ENCODE measurements around the gene EPB41L1. TPM values are rescaled to one million over a fixed set of nuclear protein-coding genes. Genes with fewer than 3 reads are reported as not detected.

Gene EPB41L1
- total RNA-seq, 1 experiment from 2014 or later = 42.1 TPM

GRCh38 chr20:36173451-36173933, 19.0 kb downstream of the EPB41L1 start:
- H3K4me2 ChIP-seq (ENCODE audit: low read length) = no peak overlapping the region
- H3K36me3 ChIP-seq (ENCODE audit: control insufficient read depth in 1 of 2, insufficient read depth in 2 of 2, low read length in 2 of 2) = no peaks in the 10 kb centered on the region; a peak in 1 of 4 replicates
- no peaks in the 10 kb centered on the region for H4K20me1 ChIP-seq (ENCODE audit: insufficient read depth)
- ATAC-seq (no peak), DNase-seq (ENCODE audit: low read depth, low spot score) (no peak)
- intact Hi-C loops (cut with micrococcal nuclease) = no loop called here
- no peak overlapping the region for H2AFZ ChIP-seq (ENCODE audit: low read depth, low read length, poor library complexity, severe bottlenecking)
- POLR2A ChIA-PET = no interaction called here
- RAD21 ChIA-PET (ENCODE audit: low non-redundant PET in 1 of 2, low total read pairs in 2 of 2, uncharacterized antibody in 2 of 2, unreplicated experiment in 2 of 2) = no interaction called here
- H3K4me1 ChIP-seq (ENCODE audit: control insufficient read depth in 1 of 2, insufficient read depth in 2 of 2, low read length in 2 of 2) = peaks cover 8 to 16% of the 10 kb centered on the region in 2 experiments
- no peaks in the 10 kb centered on the region for H3K9me2 ChIP-seq (ENCODE audit: insufficient read depth)
- no peaks in the 10 kb centered on the region for H3K79me2 ChIP-seq (ENCODE audit: insufficient read depth, low read length)
- no peaks in the 10 kb centered on the region for H3K27me3 ChIP-seq (ENCODE audit: insufficient read depth, low read length)
- H3K9me3 ChIP-seq (ENCODE audit: control insufficient read depth in 1 of 2, insufficient read depth in 1 of 2, low read depth in 1 of 2, low read length in 2 of 2) = no peaks in the 10 kb centered on the region
- no peak overlapping the region for H3K27ac ChIP-seq (ENCODE audit: low read depth, low read length)
- no peak overlapping the region for H3K4me3 ChIP-seq (replicated peaks in 1 of 2; ENCODE audit: low read depth in 1 of 2, low read length in 2 of 2)
- BruUV-seq (replicated peaks) = no TSS peak
- no peak overlapping the region for H3K9ac ChIP-seq (ENCODE audit: low read length)
- TF ChIP-seq RAD21 (IDR thresholded peaks at IDR 0.05; ENCODE audit: low read depth) (no peak), JUND (IDR thresholded peaks at IDR 0.05) (no peak), SP1 (IDR thresholded peaks at IDR 0.05; ENCODE audit: low read depth) (no peak), SRF (IDR thresholded peaks at IDR 0.05; ENCODE audit: low read depth) (no peak), CEBPB (IDR thresholded peaks at IDR 0.05; ENCODE audit: low read depth) (no peak), POLR2A (IDR thresholded peaks at IDR 0.05; ENCODE audit: borderline replicate concordance, extremely low read depth, insufficient read depth, insufficient read length) (no peak), EZH2 (IDR thresholded peaks at IDR 0.05) (no peak), REST (IDR thresholded peaks at IDR 0.05; ENCODE audit: low read depth) (no peak), ATF3 (IDR thresholded peaks at IDR 0.05) (no peak), EZH2phosphoT487 (IDR thresholded peaks at IDR 0.05; ENCODE audit: borderline replicate concordance) (no peak), EGR1 (IDR thresholded peaks at IDR 0.05; ENCODE audit: low read depth) (no peak), ZNF274 (IDR thresholded peaks at IDR 0.05; ENCODE audit: low read depth, low read length) (no peak), ZBTB33 (IDR thresholded peaks at IDR 0.05; ENCODE audit: extremely low read depth, insufficient replicate concordance, low read length) (no peak)
- CTCF ChIA-PET = interaction anchor here (0.7 to 2.1 kb wide), 4 partner anchors 18 to 181 kb away, joined by 3 to 5 read pairs (median 5); no protein-coding TSS in a partner anchor
